Stimulated activated CD4-positive, alpha-beta T cell treated with anti-CD3 and anti-CD28 coated beads, Interleukin-12 subunit alpha, Interleukin-12 subunit beta, amount 100 ng/mL, for 24 hours (primary cell): ENCODE measurements around the gene KCNAB1.

Experiments used
- DNase-seq, 2 experiments: peaks; one replicate each; pipeline ENCODE4 v3.0.0-alpha.2; 2020; ENCODE audit warnings: low read depth in 2 of 2

KCNAB1 gene

DNA sequence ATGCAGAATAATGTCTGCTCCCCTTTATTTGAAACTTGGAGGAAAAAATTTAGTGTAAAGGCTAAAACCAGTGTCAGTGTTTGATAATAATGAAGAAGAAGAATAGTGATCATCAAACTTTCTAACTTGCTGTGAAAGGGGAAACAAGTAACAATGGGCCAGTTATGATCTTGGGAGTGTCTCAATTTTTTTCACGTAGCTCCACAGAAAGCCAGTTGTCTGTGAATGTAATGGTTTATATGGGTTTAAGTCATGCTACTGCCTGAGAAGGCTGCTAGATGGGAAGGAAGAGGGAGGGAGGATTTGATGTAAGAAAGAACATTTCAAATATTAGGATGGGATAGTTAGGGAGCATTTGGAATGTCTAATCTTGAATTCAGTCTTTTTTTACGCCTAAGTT is 455.7 kb downstream of the KCNAB1 start:
- no peak for DNase-seq

- DNase-seq, result no peak
Measured at GRCh38 chr3:156576651-156577348, 456.4 kb downstream of the KCNAB1 start.

DNA sequence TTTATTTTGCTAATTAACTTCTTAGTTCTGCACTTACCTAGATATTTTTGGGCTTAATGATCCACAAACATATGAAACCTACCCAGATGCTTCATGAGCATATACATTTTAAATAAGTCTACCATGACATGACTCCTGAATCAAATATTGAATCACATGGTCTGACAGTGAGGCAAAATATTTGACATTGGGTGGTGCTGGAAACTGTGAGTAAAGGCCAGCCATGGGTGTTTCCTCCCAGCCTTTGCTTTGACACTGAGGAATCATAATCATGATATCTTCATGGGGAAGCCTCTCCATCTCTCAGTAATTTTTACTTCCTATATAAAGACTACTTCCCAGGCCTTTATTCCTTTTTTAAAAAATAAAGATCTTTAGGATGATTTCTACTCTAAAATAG is 457.4 kb downstream of the KCNAB1 start:
- DNase-seq, result no peak

DNA sequence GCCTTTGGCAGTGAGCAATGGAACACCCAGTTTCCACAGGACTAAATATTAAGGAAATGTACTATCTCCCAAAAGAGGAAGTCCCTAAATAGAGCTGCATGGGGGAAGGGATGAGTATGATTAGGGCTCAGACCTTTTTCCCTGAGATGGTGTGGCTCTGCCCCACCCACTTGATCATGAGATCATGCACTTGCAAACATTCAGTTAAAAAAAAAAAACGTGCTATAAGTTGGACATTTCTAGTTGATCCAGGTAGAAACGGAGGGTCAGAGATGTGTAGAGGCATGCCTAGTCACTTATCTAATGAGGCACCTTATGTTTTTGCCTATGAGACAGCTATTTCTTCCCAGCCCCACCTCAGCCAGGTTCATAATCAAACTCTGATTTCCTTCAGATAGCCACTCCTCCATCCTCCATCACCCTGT is 459.1 kb downstream of the KCNAB1 start:
- DNase-seq, result no peak

GRCh38 chr3:156581033-156581432 is 460.7 kb downstream of the KCNAB1 start:
- DNase-seq, result no peak

DNA sequence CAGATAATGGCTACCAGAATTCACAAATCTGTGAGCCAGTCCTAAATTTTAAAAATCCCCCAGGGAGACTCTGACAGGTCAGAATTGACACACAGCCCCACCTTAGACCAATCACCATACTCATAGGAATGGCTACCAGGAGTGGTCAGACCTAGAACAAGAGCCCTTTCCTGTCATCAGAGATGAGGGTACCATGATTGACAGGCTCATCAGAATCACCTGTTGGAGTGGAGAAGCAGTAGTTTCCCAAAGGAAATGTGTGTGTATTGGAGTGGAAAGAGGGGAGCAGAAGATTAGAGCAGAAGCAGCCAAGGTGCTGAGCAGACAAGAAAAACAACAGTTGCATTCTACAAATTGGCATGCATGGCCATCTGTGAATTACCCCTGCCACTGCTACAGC is 461.6 kb downstream of the KCNAB1 start:
- no peak for DNase-seq

- DNase-seq, result no peak
Measured at GRCh38 chr3:156582532-156583183, 462.3 kb downstream of the KCNAB1 start.

DNA sequence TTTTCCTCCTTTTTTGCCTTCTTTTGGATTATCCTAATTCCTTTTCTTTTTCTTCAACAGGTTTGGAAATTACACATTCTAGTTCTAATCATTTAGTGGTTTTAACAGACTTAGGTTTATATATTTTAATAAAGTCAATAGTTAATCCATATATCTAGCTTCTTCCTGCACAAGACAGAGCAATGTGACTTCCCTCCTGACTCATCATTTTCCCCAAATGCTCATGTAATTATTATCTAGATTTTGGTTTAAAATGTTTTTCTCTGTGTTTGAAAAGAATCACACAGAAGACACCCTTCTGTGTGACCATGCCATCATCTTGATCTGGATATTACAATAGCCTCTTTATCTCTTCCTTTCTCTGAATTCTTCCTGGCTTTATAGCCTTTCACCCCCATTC is 463.1 kb downstream of the KCNAB1 start:
- DNase-seq, result no peak

- no peak for DNase-seq
Measured at GRCh38 chr3:156586905-156587759, 466.8 kb downstream of the KCNAB1 start.

- no peak for DNase-seq
Measured at GRCh38 chr3:156587760-156588069, 467.3 kb downstream of the KCNAB1 start.
